ENCODE data around the gene SGPP1.
"Not testable (repeated sequence)": the region's sequence is repeated elsewhere in the genome, so short reads cannot be mapped to it uniquely, and the experiment has no call there.

The SGPP1 gene

GRCh38 chr14:63636094-63636635 lies 91.7 kb downstream of the SGPP1 start:
- DNase-seq (ENCODE audit: low spot score), result not testable (repeated sequence)

Data from D341Med (cell line).